Naive thymus-derived CD4-positive, alpha-beta T cell (primary cell): ENCODE measurements around the gene C2CD2. TPM values are rescaled to one million over a fixed set of nuclear protein-coding genes. Genes with fewer than 3 reads are reported as not detected.

Experiments used
- ATAC-seq: fragments of 150-1000 bp; cut with Tn5 transposase; 2 replicates; pipeline ENCODE4 v1.10.0; 2021; ENCODE audit warnings: mild to moderate bottlenecking, moderate library complexity
- CTCF ChIA-PET: fragments of 350-600 bp; sonication (Branson Sonifier 250); formaldehyde crosslinking; loops from one replicate; lab custom pipeline; 2021; ENCODE audit warnings: antibody characterized with exemption; lab: Charles Lee
- POLR2A ChIA-PET: fragments of 350-600 bp; sonication (Branson Sonifier 250); formaldehyde crosslinking; loops from one replicate; lab custom pipeline; 2021; ENCODE audit warnings: antibody characterized with exemption, inconsistent platforms; lab: Charles Lee
- DNase-seq, 9 donors: peaks; one replicate each; pipeline versions ENCODE4 v3.0.0 to v3.0.0-alpha.2; 2020 to 2022; ENCODE audit warnings: mixed read lengths in 1 of 9
- H3K27ac ChIP-seq: one replicate; pipeline ENCODE4 v1.7.0; 2013; ENCODE audit warnings: mild to moderate bottlenecking, low read depth, low read length, moderate library complexity
- H3K27me3 ChIP-seq, 2 donors: one replicate each; pipeline ENCODE4 v1.7.0; 2013; ENCODE audit warnings: low read length in 2 of 2, mild to moderate bottlenecking in 2 of 2, moderate library complexity in 2 of 2; ENCODE audit not compliant: control insufficient read depth in 2 of 2, insufficient read depth in 2 of 2
- H3K36me3 ChIP-seq, 3 experiments: 1 replicate in 2 of 3; 2 replicates in 1 of 3; pipeline ENCODE4 v1.7.0; 2013; ENCODE audit warnings: low read length in 3 of 3, mild to moderate bottlenecking in 3 of 3, moderate library complexity in 1 of 3; ENCODE audit not compliant: insufficient read depth in 3 of 3, control insufficient read depth in 2 of 3
- H3K4me1 ChIP-seq, 2 donors: one replicate each; pipeline ENCODE4 v1.7.0; 2013; ENCODE audit warnings: low read length in 2 of 2, mild to moderate bottlenecking in 2 of 2, moderate library complexity in 1 of 2; ENCODE audit not compliant: control insufficient read depth in 2 of 2, insufficient read depth in 2 of 2
- H3K4me3 ChIP-seq: 2 replicates; pipeline ENCODE4 v1.7.0; 2013; ENCODE audit warnings: mild to moderate bottlenecking, low read length
- H3K9me3 ChIP-seq, 3 experiments: 1 replicate in 2 of 3; 2 replicates in 1 of 3; pipeline ENCODE4 v1.7.0; 2013; ENCODE audit warnings: low read length in 3 of 3; ENCODE audit not compliant: control insufficient read depth in 2 of 3
- H3K27ac Mint-ChIP-seq, 9 donors: one replicate each; pipeline ENCODE4 v1.8.0; 2020 to 2022; ENCODE audit warnings: mixed read lengths in 9 of 9, mild to moderate bottlenecking in 8 of 9, moderate library complexity in 5 of 9, inconsistent platforms in 2 of 9
- H3K27me3 Mint-ChIP-seq, 5 donors: one replicate each; pipeline ENCODE4 v1.8.0; 2021 to 2022; ENCODE audit warnings: mixed read lengths in 5 of 5, mild to moderate bottlenecking in 1 of 5
- H3K36me3 Mint-ChIP-seq, 5 donors: one replicate each; pipeline ENCODE4 v1.8.0; 2020 to 2022; ENCODE audit warnings: mixed read lengths in 5 of 5, mild to moderate bottlenecking in 3 of 5, inconsistent platforms in 1 of 5
- H3K4me1 Mint-ChIP-seq, 7 donors: one replicate each; pipeline ENCODE4 v1.8.0; 2020 to 2022; ENCODE audit warnings: mixed read lengths in 7 of 7, mild to moderate bottlenecking in 3 of 7, inconsistent platforms in 1 of 7
- H3K4me3 Mint-ChIP-seq, 10 donors: one replicate each; pipeline ENCODE4 v1.8.0; 2020 to 2022; ENCODE audit warnings: mild to moderate bottlenecking in 10 of 10, mixed read lengths in 10 of 10, moderate library complexity in 6 of 10, inconsistent platforms in 2 of 10
- H3K9me3 Mint-ChIP-seq, 11 donors: one replicate each; pipeline ENCODE4 v1.8.0; 2020 to 2022; ENCODE audit warnings: mixed read lengths in 11 of 11, mild to moderate bottlenecking in 4 of 11, inconsistent platforms in 1 of 11, moderate library complexity in 1 of 11
- intact Hi-C, 2 donors: fragments of 100-400 bp; cut with micrococcal nuclease; formaldehyde crosslinking; loops; one replicate each; pipeline ENCODE4 v1.15.1; 2023
- polyA plus RNA-seq, 2 donors: library from polyadenylated mRNA; unstranded; fragments of 300-500 nt; fragmentation: Illumina TruSeq; gene quantifications; one replicate each; pipeline ENCODE4 v1.2.3, GENCODE V29; 2021
- total RNA-seq, 6 experiments: library from RNA in 5 of 6; stranded (reverse) in 5 of 6; gene quantifications; 1 replicate in 5 of 6; 2 replicates in 1 of 6; pipeline ENCODE4 v1.2.3 and lab custom pipeline; 2021 to 2026

The C2CD2 gene
- total and polyA plus RNA-seq, 7 experiments from 2014 or later = 2.8 to 14.8 (median 10.0) TPM

DNA sequence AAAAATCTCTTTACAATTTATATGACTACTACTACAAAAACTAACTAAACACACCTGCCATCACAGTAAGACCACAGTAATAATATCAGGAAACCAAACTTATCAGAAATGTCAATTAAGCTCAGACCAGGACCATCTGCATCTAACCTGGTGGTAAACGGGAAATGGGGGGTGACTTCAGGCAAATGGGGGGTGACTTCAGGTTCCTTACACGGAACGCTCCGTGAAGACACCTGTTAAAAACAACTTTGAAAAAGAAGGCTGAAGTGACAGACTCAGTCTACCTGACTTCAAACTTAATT is 90.4 kb downstream of the C2CD2 start:
- no peak overlapping the region for H3K4me3 ChIP-seq
- ATAC-seq (no peak), DNase-seq (no peak)
- Mint-ChIP-seq H3K4me1 (peaks cover 8 to 33% (median 21%) of the 10 kb centered on the region in 7 donors), H3K4me3 (no peak overlapping the region), H3K9me3 (no peaks in the 10 kb centered on the region), H3K27me3 (no peaks in the 10 kb centered on the region), H3K36me3 (peaks cover 0 to 14% (median 0%) of the 10 kb centered on the region in 5 donors), H3K27ac (peak overlapping the region in 1 of 9 donors; percentile 10)
- intact Hi-C loops = no loop called here
- CTCF ChIA-PET = no interaction called here
- H3K9me3 ChIP-seq = no peaks in the 10 kb centered on the region
- POLR2A ChIA-PET = no interaction called here
- H3K36me3 ChIP-seq = peaks cover 0 to 16% (median 0%) of the 10 kb centered on the region in 3 experiments
- H3K27ac ChIP-seq = no peak overlapping the region
- no peaks in the 10 kb centered on the region for H3K27me3 ChIP-seq
- H3K4me1 ChIP-seq = no peaks in the 10 kb centered on the region

DNA sequence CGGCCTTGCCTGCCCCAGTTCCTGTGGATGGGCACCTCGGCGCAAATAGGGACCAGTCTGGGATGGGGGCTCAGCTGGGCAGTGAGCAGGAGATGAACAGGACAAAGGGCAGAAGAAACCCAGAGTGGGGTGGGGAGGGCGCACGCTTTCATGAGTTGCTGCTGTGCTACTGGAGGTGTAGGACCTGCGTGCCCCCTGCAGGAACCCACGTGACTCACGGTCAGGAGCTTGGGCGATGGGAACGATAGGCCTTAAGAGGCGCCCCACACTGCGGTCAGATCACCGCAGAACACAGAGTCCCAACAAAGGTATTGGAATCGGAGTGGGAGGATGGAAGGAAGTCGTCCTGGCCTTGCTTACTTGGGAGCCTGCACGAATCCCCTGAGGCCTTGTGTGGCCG is 91.8 kb downstream of the C2CD2 start:
- Mint-ChIP-seq H3K4me3 (no peak overlapping the region), H3K4me1 (peaks cover 8 to 32% (median 21%) of the 10 kb centered on the region in 7 donors), H3K27ac (no peak overlapping the region), H3K27me3 (no peaks in the 10 kb centered on the region), H3K36me3 (peaks cover 0 to 25% (median 0%) of the 10 kb centered on the region in 5 donors), H3K9me3 (no peaks in the 10 kb centered on the region)
- Histone ChIP-seq H3K9me3 (no peaks in the 10 kb centered on the region), H3K4me1 (no peaks in the 10 kb centered on the region), H3K27ac (no peak overlapping the region), H3K4me3 (no peak overlapping the region), H3K27me3 (no peaks in the 10 kb centered on the region), H3K36me3 (peaks cover 0 to 28% (median 0%) of the 10 kb centered on the region in 3 experiments)
- ChIA-PET CTCF (no interaction called here), POLR2A (no interaction called here)
- ATAC-seq (no peak), DNase-seq (no peak)
- intact Hi-C loops = no loop called here

DNA sequence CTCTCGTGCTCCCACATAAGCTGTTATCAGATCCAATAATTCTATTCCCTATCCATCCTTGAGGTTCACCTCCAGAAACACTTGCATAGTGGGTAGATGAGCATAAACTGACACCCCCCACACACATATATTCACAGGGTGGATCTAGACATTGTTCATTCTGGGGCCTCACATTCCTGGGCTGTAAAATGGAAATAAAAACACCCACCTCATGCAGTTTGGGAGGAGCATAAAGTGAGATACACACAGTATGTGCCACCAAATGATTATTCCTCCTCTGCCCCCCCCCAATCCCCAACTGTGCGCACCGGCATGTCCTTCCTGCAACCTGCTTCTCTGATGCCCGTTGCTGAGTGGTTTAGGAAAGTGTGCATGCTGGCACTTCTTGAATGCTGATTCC is 92.6 kb downstream of the C2CD2 start:
- no peak overlapping the region for H3K27ac Mint-ChIP-seq
- H3K4me3 Mint-ChIP-seq = no peak overlapping the region
- Histone ChIP-seq H3K27me3 (no peaks in the 10 kb centered on the region), H3K4me1 (no peaks in the 10 kb centered on the region), H3K9me3 (no peaks in the 10 kb centered on the region), H3K36me3 (peaks cover 0 to 35% (median 0%) of the 10 kb centered on the region in 3 experiments), H3K4me3 (no peak overlapping the region), H3K27ac (no peak overlapping the region)
- H3K36me3 Mint-ChIP-seq = peaks cover 0 to 31% (median 6%) of the 10 kb centered on the region in 5 donors
- DNase-seq (no peak), ATAC-seq (no peak)
- no peaks in the 10 kb centered on the region for H3K9me3 Mint-ChIP-seq
- CTCF ChIA-PET = no interaction called here
- intact Hi-C loops = no loop called here
- H3K27me3 Mint-ChIP-seq = no peaks in the 10 kb centered on the region
- H3K4me1 Mint-ChIP-seq = peaks cover 10 to 33% (median 18%) of the 10 kb centered on the region in 7 donors
- POLR2A ChIA-PET = no interaction called here

DNA sequence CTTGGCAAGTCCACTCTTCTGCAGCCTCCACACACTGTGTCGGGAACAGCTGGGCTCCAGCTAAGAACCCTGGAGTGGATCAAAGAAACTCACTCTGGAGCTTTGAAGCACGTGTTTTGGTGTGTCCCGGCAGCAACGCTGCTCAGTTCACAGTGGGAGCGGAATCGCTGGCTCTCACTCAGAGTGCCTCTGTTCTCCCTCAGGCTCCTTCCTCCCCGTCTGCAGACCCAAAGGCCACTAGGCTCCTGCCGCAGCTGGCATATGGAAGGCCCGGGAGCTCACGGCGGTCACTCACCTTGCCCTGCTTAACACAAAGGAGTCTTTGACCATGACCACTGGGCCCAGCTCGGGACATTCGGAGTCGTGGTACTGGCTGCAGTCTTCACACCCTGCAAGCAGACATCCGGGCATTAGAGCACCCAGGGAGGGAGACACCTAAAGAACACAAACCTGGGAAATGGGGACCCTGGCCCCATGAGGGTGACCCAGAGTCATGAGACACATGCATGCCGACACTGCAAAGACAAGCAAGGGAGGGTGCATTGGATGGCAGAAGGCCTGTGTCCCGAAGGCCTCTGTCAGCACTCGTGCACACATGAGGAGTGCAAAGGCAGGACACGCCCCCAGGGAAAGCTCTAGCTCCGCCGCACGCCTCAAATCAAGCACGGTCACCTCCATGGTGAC is 94.4 kb downstream of the C2CD2 start:
- DNase-seq = no peak
- no peak overlapping the region for H3K27ac ChIP-seq
- Mint-ChIP-seq H3K9me3 (no peaks in the 10 kb centered on the region), H3K27me3 (no peaks in the 10 kb centered on the region), H3K4me1 (peaks cover 0 to 20% (median 5%) of the 10 kb centered on the region in 7 donors), H3K36me3 (peaks cover 3 to 37% (median 10%) of the 10 kb centered on the region in 5 donors), H3K27ac (no peak overlapping the region), H3K4me3 (no peak overlapping the region)
- peaks cover 0 to 49% (median 0%) of the 10 kb centered on the region in 3 experiments for H3K36me3 ChIP-seq
- no peak for ATAC-seq
- H3K4me3 ChIP-seq = no peak overlapping the region
- intact Hi-C loops = no loop called here
- no peaks in the 10 kb centered on the region for H3K27me3 ChIP-seq
- ChIA-PET CTCF (no interaction called here), POLR2A (interaction anchor here (0.7 kb wide), 1 partner anchor 796 kb away, joined by 3 read pairs; no protein-coding TSS in a partner anchor)
- H3K9me3 ChIP-seq = no peaks in the 10 kb centered on the region
- H3K4me1 ChIP-seq = no peaks in the 10 kb centered on the region

DNA sequence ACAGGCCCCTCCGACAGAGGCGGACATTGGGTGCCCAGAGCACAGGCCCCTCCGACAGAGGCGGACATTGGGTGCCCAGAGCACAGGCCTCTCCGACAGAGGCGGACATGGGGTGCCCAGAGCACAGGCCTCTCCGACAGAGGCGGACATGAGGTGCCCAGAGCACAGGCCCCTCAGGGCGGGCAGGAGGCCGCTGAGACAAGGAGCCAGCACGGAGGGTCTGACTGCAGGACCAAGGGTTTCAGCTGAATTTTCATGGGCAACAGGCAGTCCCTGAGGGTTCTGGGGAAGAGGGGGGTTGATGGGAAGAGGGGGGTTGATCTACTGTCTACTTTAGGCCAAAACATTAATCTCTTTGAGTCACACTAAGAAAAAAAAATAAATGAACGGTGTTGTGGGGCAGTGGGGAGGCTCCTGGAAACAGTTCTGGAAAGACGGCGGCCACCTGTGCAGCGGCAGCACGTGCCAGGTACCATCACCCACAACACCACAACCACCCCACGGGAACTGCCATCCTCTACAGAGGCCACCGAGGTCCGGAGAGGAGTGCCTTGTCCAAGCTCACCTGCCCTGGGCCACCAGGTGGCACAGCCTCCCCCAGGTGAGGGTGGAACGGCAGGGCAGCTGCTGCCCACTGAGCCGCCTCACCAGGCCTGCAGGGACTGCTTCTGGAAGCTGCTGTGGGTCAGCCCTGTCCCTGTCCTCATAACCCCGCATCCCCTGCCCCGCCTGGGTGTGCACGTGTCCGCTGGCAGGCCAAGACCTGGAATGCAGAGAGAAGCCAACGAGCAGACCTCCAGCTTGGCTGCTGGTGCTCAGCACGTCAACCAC is 95.1 kb downstream of the C2CD2 start:
- Histone ChIP-seq H3K36me3 (peaks cover 0 to 56% (median 0%) of the 10 kb centered on the region in 3 experiments), H3K27me3 (no peaks in the 10 kb centered on the region), H3K4me3 (no peak overlapping the region), H3K4me1 (no peaks in the 10 kb centered on the region), H3K27ac (no peak overlapping the region), H3K9me3 (no peaks in the 10 kb centered on the region)
- Mint-ChIP-seq H3K27ac (no peak overlapping the region), H3K36me3 (peaks cover 6 to 44% (median 15%) of the 10 kb centered on the region in 5 donors), H3K4me3 (no peak overlapping the region), H3K27me3 (no peaks in the 10 kb centered on the region), H3K9me3 (no peaks in the 10 kb centered on the region), H3K4me1 (peaks cover 0 to 16% (median 4%) of the 10 kb centered on the region in 7 donors)
- POLR2A ChIA-PET = no interaction called here
- DNase-seq (no peak), ATAC-seq (no peak)
- intact Hi-C loops = no loop called here
- CTCF ChIA-PET = no interaction called here

DNA sequence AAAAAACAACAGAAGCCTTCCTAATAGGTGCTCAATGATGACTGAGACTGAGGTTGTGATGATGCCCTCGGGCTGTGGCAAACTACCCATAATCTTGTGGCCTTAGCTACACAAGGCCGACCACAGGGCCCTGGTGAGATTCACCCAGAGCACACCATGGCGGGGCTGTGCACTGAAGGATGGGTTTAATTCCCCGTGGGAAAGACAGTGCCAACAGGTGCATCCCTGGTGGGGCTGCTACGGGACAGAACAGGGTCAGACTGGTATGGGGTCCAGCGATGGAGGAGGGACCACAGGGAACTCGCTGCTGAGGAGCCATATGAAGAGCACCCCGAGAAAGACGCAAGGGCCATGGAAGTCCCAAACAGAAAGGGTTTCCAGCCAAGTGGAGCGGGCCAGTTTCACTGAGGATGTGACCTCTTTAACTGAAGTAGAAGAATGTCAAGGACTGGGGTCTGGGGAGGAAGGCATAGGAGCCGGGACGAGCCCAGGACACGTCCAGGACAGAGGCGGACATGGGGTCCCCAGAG is 96.0 kb downstream of the C2CD2 start:
- Histone ChIP-seq H3K27ac (no peak overlapping the region), H3K36me3 (peaks cover 0 to 65% (median 0%) of the 10 kb centered on the region in 3 experiments), H3K9me3 (no peaks in the 10 kb centered on the region), H3K4me3 (no peak overlapping the region), H3K4me1 (no peaks in the 10 kb centered on the region), H3K27me3 (no peaks in the 10 kb centered on the region)
- H3K4me1 Mint-ChIP-seq = peaks cover 0 to 11% (median 2%) of the 10 kb centered on the region in 7 donors
- no peaks in the 10 kb centered on the region for H3K27me3 Mint-ChIP-seq
- peak overlapping the region in 1 of 9 donors; percentile 53 for H3K27ac Mint-ChIP-seq
- DNase-seq (no peak), ATAC-seq (no peak)
- intact Hi-C loops = no loop called here
- ChIA-PET CTCF (no interaction called here), POLR2A (no interaction called here)
- H3K36me3 Mint-ChIP-seq = peaks cover 6 to 52% (median 19%) of the 10 kb centered on the region in 5 donors
- no peak overlapping the region for H3K4me3 Mint-ChIP-seq
- H3K9me3 Mint-ChIP-seq = no peaks in the 10 kb centered on the region
